Measurements from ENCODE around the gene FAM149A.

The FAM149A gene

GRCh38 chr4:186204103-186204559 lies 99.6 kb downstream of the FAM149A start:
- no peak for TF ChIP-seq CTCF (IDR thresholded peaks at IDR 0.05; ENCODE audit: insufficient read depth, low read length, missing control alignments)
- H3K4me3 ChIP-seq (ENCODE audit: low read depth, low read length) = peak overlapping the region; percentile 20
- DNase-seq (ENCODE audit: low read depth, low spot score) = no peak
- CTCF ChIA-PET = interaction anchor here (0.9 kb wide), 1 partner anchor 12 kb away, joined by 5 read pairs; no protein-coding TSS in a partner anchor
- POLR2A ChIA-PET = interaction anchor here (1.0 kb wide), 1 partner anchor 13 kb away, joined by 5 read pairs; the partner anchor contains the start of gene CYP4V2

GRCh38 chr4:186204686-186205085 lies 100.2 kb downstream of the FAM149A start:
- no peak overlapping the region; the same call in 1 of the 2 replicates for H3K4me3 ChIP-seq (ENCODE audit: low read depth, low read length)
- no peak for TF ChIP-seq CTCF (IDR thresholded peaks at IDR 0.05; ENCODE audit: insufficient read depth, low read length, missing control alignments)
- ChIA-PET POLR2A (no interaction called here), CTCF (no interaction called here)
- no peak for DNase-seq (ENCODE audit: low read depth, low spot score)

GRCh38 chr4:186205156-186205555 lies 100.7 kb downstream of the FAM149A start:
- ChIA-PET POLR2A (no interaction called here), CTCF (no interaction called here)
- DNase-seq (ENCODE audit: low read depth, low spot score) = no peak
- H3K4me3 ChIP-seq (ENCODE audit: low read depth, low read length) = no peak overlapping the region
- no peak for TF ChIP-seq CTCF (IDR thresholded peaks at IDR 0.05; ENCODE audit: insufficient read depth, low read length, missing control alignments)

- no peak for DNase-seq (ENCODE audit: low read depth, low spot score)
- TF ChIP-seq CTCF (IDR thresholded peaks at IDR 0.05; ENCODE audit: insufficient read depth, low read length, missing control alignments) = no peak
- H3K4me3 ChIP-seq (ENCODE audit: low read depth, low read length) = no peak overlapping the region
- ChIA-PET POLR2A (no interaction called here), CTCF (no interaction called here)
Measured at GRCh38 chr4:186216465-186217024, 112.0 kb downstream of the FAM149A start.

GRCh38 chr4:186217733-186218293 lies 113.3 kb downstream of the FAM149A start:
- no peak overlapping the region for H3K4me3 ChIP-seq (ENCODE audit: low read depth, low read length)
- CTCF ChIA-PET = no interaction called here
- no peak for DNase-seq (ENCODE audit: low read depth, low spot score)
- POLR2A ChIA-PET = no interaction called here
- no peak for TF ChIP-seq CTCF (IDR thresholded peaks at IDR 0.05; ENCODE audit: insufficient read depth, low read length, missing control alignments)

- no peak for TF ChIP-seq CTCF (IDR thresholded peaks at IDR 0.05; ENCODE audit: insufficient read depth, low read length, missing control alignments)
- POLR2A ChIA-PET = no interaction called here
- CTCF ChIA-PET = no interaction called here
- no peak for DNase-seq (ENCODE audit: low read depth, low spot score)
- no peak overlapping the region for H3K4me3 ChIP-seq (ENCODE audit: low read depth, low read length)
Measured at GRCh38 chr4:186221624-186222023, 117.1 kb downstream of the FAM149A start.
